HG03571 (cell line): ENCODE measurements around the gene TBC1D2.

Experiments
- ATAC-seq: cut with Tn5 transposase; IDR thresholded peaks from one replicate; pipeline ENCODE4 v1.9.1; 2021; ENCODE audit not compliant: unreplicated experiment

The TBC1D2 gene

DNA sequence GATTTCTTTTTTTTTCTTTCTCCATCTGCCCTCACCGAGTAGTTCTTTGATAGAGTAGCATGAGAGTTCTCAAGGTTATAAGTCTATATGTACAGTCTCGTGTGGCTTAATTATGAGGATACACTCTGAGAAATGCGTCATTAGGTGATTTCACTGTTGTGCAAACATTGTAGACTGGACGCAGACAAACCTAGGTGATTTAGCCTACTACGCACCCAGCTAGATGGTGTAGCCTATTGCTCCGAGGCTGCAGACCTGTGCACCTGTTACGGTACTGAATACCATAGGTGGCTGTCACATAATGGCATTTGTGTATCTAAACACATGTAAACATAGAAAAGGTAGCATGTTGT lies 36.1 kb downstream of the TBC1D2 start:
- ATAC-seq = no peak

- no peak for ATAC-seq
Observed at GRCh38 chr9:98218562-98219363, 36.7 kb downstream of the TBC1D2 start.

GRCh38 chr9:98217255-98217654 lies 38.2 kb downstream of the TBC1D2 start:
- no peak for ATAC-seq

GRCh38 chr9:98216391-98216790 lies 39.1 kb downstream of the TBC1D2 start:
- no peak for ATAC-seq

- no peak for ATAC-seq
Observed at GRCh38 chr9:98215821-98216220, 39.6 kb downstream of the TBC1D2 start.

- no peak for ATAC-seq
Observed at GRCh38 chr9:98215271-98215670, 40.2 kb downstream of the TBC1D2 start.

- ATAC-seq = no peak
Observed at GRCh38 chr9:98214811-98215210, 40.6 kb downstream of the TBC1D2 start.

DNA sequence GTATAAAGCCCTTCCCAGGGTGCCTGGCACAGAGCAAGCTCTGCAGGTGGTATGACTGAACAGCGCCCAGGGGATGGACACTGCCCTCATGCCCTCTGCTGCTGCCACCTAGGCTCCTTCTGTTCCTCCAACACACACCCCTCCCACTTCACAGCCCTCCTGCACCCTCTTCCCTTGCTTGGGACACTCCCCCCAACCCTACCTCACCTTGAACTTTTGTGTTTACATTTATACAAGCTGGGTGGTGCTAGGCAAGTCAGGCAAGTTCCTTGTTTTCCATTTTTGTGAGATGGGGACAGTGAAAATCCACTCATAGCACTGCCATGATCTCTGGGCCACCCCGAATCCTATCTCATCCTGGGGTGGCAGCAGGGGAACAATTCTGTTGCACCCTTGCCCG lies 44.2 kb downstream of the TBC1D2 start:
- ATAC-seq = no peak

DNA sequence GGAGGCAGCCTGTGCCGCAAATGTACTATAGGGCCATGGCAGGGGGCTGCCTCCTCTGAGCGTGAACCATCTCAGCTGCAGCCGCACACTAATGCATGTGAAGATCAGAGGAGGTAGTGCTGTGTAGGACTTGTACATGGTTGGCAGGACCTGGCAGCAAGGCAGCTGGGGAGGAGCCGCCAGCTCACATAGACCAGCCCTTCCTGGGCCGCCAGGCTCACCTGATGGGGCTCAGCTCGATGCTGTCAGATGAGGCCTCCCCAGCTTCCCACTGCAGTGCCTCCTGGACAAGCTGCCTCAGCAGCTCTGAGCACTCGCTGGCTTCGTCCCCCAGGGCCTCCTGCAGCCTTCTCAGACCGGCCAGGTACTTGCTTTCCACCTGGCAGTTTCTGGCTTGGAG lies 45.0 kb downstream of the TBC1D2 start:
- no peak for ATAC-seq

GRCh38 chr9:98209530-98209929 lies 45.9 kb downstream of the TBC1D2 start:
- ATAC-seq = no peak

DNA sequence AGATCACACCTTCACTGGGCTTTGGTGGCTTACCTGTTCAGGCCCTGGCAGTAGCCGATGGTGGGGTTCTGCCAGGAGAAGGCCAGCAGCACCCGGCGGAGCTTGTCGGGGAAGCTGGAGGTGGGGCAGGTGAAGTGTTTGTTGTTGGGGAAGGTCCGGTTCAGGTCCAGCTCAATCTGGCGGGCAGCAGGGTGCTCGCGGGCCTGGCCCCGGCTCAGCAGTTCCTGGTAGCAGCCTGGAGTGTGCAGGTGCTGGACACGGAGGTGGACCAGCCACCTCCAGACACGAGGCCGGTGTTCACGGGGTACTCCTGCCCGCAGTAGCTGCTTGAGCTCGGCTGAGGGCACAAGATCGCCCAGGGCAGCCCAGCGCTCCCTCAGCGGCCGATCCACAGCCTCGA lies 46.8 kb downstream of the TBC1D2 start:
- ATAC-seq = no peak

GRCh38 chr9:98207606-98208005 lies 47.8 kb downstream of the TBC1D2 start:
- no peak for ATAC-seq

- ATAC-seq = no peak
Observed at GRCh38 chr9:98206754-98207153, 48.7 kb downstream of the TBC1D2 start.

DNA sequence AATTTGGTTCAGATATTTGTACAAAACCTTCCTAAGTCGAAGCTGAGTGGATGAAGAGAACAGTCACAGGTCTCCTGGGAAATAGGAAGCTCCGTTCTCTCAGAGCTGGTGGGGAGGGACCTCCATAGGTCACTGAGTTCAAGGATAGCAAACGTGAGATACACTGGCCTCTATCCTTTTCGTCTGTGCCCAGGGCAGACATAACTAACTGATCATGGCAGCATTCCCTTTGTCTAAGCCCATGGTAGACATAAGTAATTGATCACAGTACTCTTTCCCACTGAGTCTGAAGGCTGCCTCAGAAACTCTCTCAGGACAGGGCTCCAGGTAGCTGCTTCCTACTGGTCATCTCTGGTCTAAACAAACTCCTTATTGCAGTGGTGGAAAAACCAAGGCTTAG lies 50.8 kb downstream of the TBC1D2 start:
- ATAC-seq = no peak

- ATAC-seq = no peak
Observed at GRCh38 chr9:98203153-98203552, 52.3 kb downstream of the TBC1D2 start.

- ATAC-seq = no peak
Observed at GRCh38 chr9:98202252-98202651, 53.2 kb downstream of the TBC1D2 start.

- ATAC-seq = no peak
Observed at GRCh38 chr9:98201749-98202148, 53.7 kb downstream of the TBC1D2 start.

- no peak for ATAC-seq
Observed at GRCh38 chr9:98201102-98201501, 54.3 kb downstream of the TBC1D2 start.

DNA sequence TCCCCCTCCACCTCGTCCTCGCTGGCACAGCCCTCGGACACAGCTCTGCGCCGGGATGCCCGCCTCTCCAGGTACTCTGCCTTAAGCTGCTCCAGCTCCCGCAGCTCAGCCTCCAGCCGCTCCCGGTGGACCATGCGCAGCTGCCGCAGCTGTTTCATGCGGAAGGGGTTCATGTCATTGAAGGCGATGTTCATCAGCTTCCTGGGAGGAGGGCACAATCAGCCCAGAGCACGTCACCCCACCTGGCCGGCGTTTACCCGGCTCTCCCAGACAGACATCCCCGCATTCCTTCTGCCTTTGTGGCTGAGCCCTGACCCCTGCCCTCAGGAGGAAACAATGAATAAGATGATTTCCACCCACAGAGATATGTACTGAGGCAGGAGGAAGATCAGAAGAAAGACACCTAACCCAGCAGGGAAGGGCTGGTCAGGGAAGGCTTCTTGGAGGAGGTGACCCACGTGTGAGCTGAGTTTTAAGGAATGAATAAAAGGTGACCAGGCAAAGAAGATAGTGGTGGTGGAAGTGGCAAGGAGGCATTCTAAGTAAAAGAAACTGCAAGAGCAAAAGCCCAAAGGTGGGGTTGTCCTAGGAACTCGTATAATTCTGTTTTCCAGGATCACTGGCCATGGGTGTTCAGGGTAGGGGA lies 55.9 kb downstream of the TBC1D2 start:
- no peak for ATAC-seq

DNA sequence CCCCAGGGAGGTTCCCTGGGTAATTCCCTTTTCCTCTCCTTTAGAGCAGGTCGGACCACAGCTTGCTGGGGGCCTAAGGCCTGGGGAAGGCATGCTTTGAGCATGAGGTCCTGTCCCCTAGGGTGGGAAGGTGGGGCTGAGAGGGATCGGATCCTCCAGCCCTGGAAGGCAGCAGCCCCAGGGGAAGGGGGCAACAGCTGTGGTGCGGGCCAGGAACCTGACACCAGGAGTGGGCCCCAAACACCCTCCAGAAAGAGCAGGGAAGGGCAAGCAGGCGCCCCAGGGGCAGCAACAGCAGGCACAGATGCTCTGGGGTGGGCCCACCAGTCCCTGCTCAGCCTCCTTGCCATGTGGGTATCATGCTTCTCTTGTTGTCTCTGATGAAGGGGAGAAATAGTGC lies 59.8 kb downstream of the TBC1D2 start:
- ATAC-seq = no peak

DNA sequence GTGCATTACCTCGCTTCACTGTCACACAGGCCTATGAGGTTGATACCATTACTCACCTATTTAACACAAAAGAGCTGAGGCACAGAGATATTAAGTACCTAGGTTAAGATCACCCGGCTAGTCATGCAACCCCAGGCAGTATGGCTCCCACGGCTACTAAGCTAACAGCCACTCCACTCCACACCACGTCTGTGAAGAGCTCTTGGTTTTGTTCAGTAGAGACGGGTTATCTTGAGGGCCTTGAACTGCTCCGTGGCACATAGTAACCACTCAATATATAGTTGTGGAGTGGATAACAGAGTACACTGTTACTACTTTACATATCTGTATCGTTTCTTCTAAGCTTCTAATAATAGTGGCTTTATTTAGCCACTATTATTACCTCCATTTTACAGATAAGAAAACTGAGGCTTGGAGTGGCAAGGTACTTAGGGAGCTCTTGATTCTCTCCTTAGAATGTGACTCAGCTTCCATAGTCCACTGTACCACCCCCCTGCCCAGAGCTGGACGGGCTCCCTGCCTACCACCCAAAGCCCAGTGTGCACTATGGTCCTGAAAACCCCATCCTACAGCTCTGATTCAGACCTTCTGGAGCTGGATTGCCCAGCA lies 62.0 kb downstream of the TBC1D2 start:
- no peak for ATAC-seq
